ENCODE results near the gene DGCR8.

DGCR8 gene

GRCh38 chr22:20099099-20099711 lies 19.2 kb downstream of the DGCR8 start:
- intact Hi-C loops (cut with micrococcal nuclease), result no loop called here
- Mint-ChIP-seq H3K27ac (no peak overlapping the region), H3K27me3 (no peaks in the 10 kb centered on the region), H3K9me3 (no peaks in the 10 kb centered on the region), H3K4me1 (ENCODE audit: low read depth) (peaks cover 5% of the 10 kb centered on the region), H3K4me3 (no peak overlapping the region), H3K36me3 (ENCODE audit: low read depth) (peaks cover 100% of the 10 kb centered on the region)

- Mint-ChIP-seq H3K9me3 (no peaks in the 10 kb centered on the region), H3K36me3 (ENCODE audit: low read depth) (peaks cover 100% of the 10 kb centered on the region), H3K27ac (no peak overlapping the region), H3K27me3 (no peaks in the 10 kb centered on the region), H3K4me1 (ENCODE audit: low read depth) (peaks cover 5% of the 10 kb centered on the region), H3K4me3 (no peak overlapping the region)
- intact Hi-C loops (cut with micrococcal nuclease), result no loop called here
Observed at GRCh38 chr22:20101638-20102037, 21.6 kb downstream of the DGCR8 start.

GRCh38 chr22:20102203-20102780 lies 22.3 kb downstream of the DGCR8 start:
- Mint-ChIP-seq H3K4me3 (no peak overlapping the region), H3K9me3 (no peaks in the 10 kb centered on the region), H3K4me1 (ENCODE audit: low read depth) (peaks cover 5% of the 10 kb centered on the region), H3K27ac (no peak overlapping the region), H3K36me3 (ENCODE audit: low read depth) (peaks cover 100% of the 10 kb centered on the region), H3K27me3 (no peaks in the 10 kb centered on the region)
- intact Hi-C loops (cut with micrococcal nuclease), result no loop called here

- intact Hi-C loops (cut with micrococcal nuclease), result no loop called here
- peaks cover 5% of the 10 kb centered on the region for H3K4me1 Mint-ChIP-seq (ENCODE audit: low read depth)
- H3K4me3 Mint-ChIP-seq, result no peak overlapping the region
- H3K9me3 Mint-ChIP-seq, result no peaks in the 10 kb centered on the region
- no peaks in the 10 kb centered on the region for H3K27me3 Mint-ChIP-seq
- peaks cover 100% of the 10 kb centered on the region for H3K36me3 Mint-ChIP-seq (ENCODE audit: low read depth)
- no peak overlapping the region for H3K27ac Mint-ChIP-seq
Observed at GRCh38 chr22:20105456-20106204, 25.6 kb downstream of the DGCR8 start.

GRCh38 chr22:20106205-20106848 lies 26.3 kb downstream of the DGCR8 start:
- H3K36me3 Mint-ChIP-seq (ENCODE audit: low read depth), result peaks cover 100% of the 10 kb centered on the region
- no peak overlapping the region for H3K27ac Mint-ChIP-seq

GRCh38 chr22:20106849-20107237 lies 26.8 kb downstream of the DGCR8 start:
- no peaks in the 10 kb centered on the region for H3K27me3 Mint-ChIP-seq
- no peaks in the 10 kb centered on the region for H3K9me3 Mint-ChIP-seq
- H3K27ac Mint-ChIP-seq, result no peak overlapping the region
- intact Hi-C loops (cut with micrococcal nuclease), result no loop called here
- H3K4me1 Mint-ChIP-seq (ENCODE audit: low read depth), result peaks cover under 1% of the 10 kb centered on the region
- peaks cover 100% of the 10 kb centered on the region for H3K36me3 Mint-ChIP-seq (ENCODE audit: low read depth)
- no peak overlapping the region for H3K4me3 Mint-ChIP-seq

More at GRCh38 chr22:20106205-20106848, 26.3 kb downstream of the DGCR8 start:
- Mint-ChIP-seq H3K4me1 (ENCODE audit: low read depth) (peaks cover 5% of the 10 kb centered on the region), H3K9me3 (no peaks in the 10 kb centered on the region), H3K4me3 (no peak overlapping the region), H3K27me3 (no peaks in the 10 kb centered on the region)
- intact Hi-C loops (cut with micrococcal nuclease), result no loop called here

GRCh38 chr22:20107471-20107901 lies 27.4 kb downstream of the DGCR8 start:
- no peak overlapping the region for H3K4me3 Mint-ChIP-seq
- no peak overlapping the region for H3K27ac Mint-ChIP-seq
- no peaks in the 10 kb centered on the region for H3K27me3 Mint-ChIP-seq
- peaks cover 100% of the 10 kb centered on the region for H3K36me3 Mint-ChIP-seq (ENCODE audit: low read depth)
- H3K9me3 Mint-ChIP-seq, result no peaks in the 10 kb centered on the region
- no peaks in the 10 kb centered on the region for H3K4me1 Mint-ChIP-seq (ENCODE audit: low read depth)
- intact Hi-C loops (cut with micrococcal nuclease), result no loop called here

- intact Hi-C loops (cut with micrococcal nuclease), result no loop called here
- peaks cover 100% of the 10 kb centered on the region for H3K36me3 Mint-ChIP-seq (ENCODE audit: low read depth)
- H3K9me3 Mint-ChIP-seq, result no peaks in the 10 kb centered on the region
- no peaks in the 10 kb centered on the region for H3K27me3 Mint-ChIP-seq
- no peaks in the 10 kb centered on the region for H3K4me1 Mint-ChIP-seq (ENCODE audit: low read depth)
- no peak overlapping the region for H3K27ac Mint-ChIP-seq
- no peak overlapping the region for H3K4me3 Mint-ChIP-seq
Observed at GRCh38 chr22:20107951-20108756, 28.1 kb downstream of the DGCR8 start.

- Mint-ChIP-seq H3K9me3 (no peaks in the 10 kb centered on the region), H3K4me3 (no peak overlapping the region), H3K4me1 (ENCODE audit: low read depth) (no peaks in the 10 kb centered on the region), H3K36me3 (ENCODE audit: low read depth) (peaks cover 100% of the 10 kb centered on the region), H3K27me3 (no peaks in the 10 kb centered on the region), H3K27ac (no peak overlapping the region)
- intact Hi-C loops (cut with micrococcal nuclease), result no loop called here
Observed at GRCh38 chr22:20108757-20109230, 28.8 kb downstream of the DGCR8 start.

GRCh38 chr22:20109411-20110358 lies 29.6 kb downstream of the DGCR8 start:
- no peaks in the 10 kb centered on the region for H3K9me3 Mint-ChIP-seq
- H3K27ac Mint-ChIP-seq, result no peak overlapping the region
- H3K4me3 Mint-ChIP-seq, result no peak overlapping the region
- peaks cover 8% of the 10 kb centered on the region for H3K4me1 Mint-ChIP-seq (ENCODE audit: low read depth)
- intact Hi-C loops (cut with micrococcal nuclease), result no loop called here
- H3K27me3 Mint-ChIP-seq, result no peaks in the 10 kb centered on the region
- H3K36me3 Mint-ChIP-seq (ENCODE audit: low read depth), result peaks cover 100% of the 10 kb centered on the region

- intact Hi-C loops (cut with micrococcal nuclease), result no loop called here
- H3K36me3 Mint-ChIP-seq (ENCODE audit: low read depth), result peaks cover 100% of the 10 kb centered on the region
- H3K27me3 Mint-ChIP-seq, result no peaks in the 10 kb centered on the region
- no peaks in the 10 kb centered on the region for H3K9me3 Mint-ChIP-seq
- peaks cover 14% of the 10 kb centered on the region for H3K4me1 Mint-ChIP-seq (ENCODE audit: low read depth)
- no peak overlapping the region for H3K4me3 Mint-ChIP-seq
- H3K27ac Mint-ChIP-seq, result no peak overlapping the region
Observed at GRCh38 chr22:20110359-20110985, 30.4 kb downstream of the DGCR8 start.

GRCh38 chr22:20111045-20111688 lies 31.1 kb downstream of the DGCR8 start:
- intact Hi-C loops (cut with micrococcal nuclease), result no loop called here
- H3K27me3 Mint-ChIP-seq, result no peaks in the 10 kb centered on the region
- no peak overlapping the region for H3K27ac Mint-ChIP-seq
- H3K4me1 Mint-ChIP-seq (ENCODE audit: low read depth), result peaks cover 21% of the 10 kb centered on the region
- H3K4me3 Mint-ChIP-seq, result no peak overlapping the region
- H3K9me3 Mint-ChIP-seq, result no peaks in the 10 kb centered on the region
- peaks cover 99% of the 10 kb centered on the region for H3K36me3 Mint-ChIP-seq (ENCODE audit: low read depth)
